ENCODE results near the gene OR52E4.

- TF ChIP-seq, protein P1, sequence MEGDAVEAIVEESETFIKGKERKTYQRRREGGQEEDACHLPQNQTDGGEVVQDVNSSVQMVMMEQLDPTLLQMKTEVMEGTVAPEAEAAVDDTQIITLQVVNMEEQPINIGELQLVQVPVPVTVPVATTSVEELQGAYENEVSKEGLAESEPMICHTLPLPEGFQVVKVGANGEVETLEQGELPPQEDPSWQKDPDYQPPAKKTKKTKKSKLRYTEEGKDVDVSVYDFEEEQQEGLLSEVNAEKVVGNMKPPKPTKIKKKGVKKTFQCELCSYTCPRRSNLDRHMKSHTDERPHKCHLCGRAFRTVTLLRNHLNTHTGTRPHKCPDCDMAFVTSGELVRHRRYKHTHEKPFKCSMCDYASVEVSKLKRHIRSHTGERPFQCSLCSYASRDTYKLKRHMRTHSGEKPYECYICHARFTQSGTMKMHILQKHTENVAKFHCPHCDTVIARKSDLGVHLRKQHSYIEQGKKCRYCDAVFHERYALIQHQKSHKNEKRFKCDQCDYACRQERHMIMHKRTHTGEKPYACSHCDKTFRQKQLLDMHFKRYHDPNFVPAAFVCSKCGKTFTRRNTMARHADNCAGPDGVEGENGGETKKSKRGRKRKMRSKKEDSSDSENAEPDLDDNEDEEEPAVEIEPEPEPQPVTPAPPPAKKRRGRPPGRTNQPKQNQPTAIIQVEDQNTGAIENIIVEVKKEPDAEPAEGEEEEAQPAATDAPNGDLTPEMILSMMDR (IDR thresholded peaks at IDR 0.05) = peak in 3 of 5 experiments; percentile 34 to 36 (median 35)
- no peak for TF ChIP-seq POLR2A (IDR thresholded peaks at IDR 0.05)
- TF ChIP-seq EP300 (IDR thresholded peaks at IDR 0.05; ENCODE audit: low read depth) = no peak
- TF ChIP-seq POLR2AphosphoS5 (IDR thresholded peaks at IDR 0.05) = no peak
These were observed 10.9 kb downstream of the OR52E4 start for GRCh38 chr11:5891216-5891800.

Measured in transverse colon (tissue), 4 donors.